Transverse colon (tissue), 3 donors: ENCODE data around the gene APELA.

Experiments used
- CTCF ChIP-seq, 5 experiments: fragments of 200-600 bp in 3 of 5; fragments of 450-650 bp in 2 of 5; sonication (generic) in 3 of 5; IDR thresholded peaks; 1 replicate in 2 of 5; 2 replicates in 3 of 5; pipeline ENCODE4 v1.5.1; 2016 to 2017; ENCODE audit warnings: antibody characterized with exemption in 5 of 5, inconsistent platforms in 3 of 5, mild to moderate bottlenecking in 2 of 5, moderate library complexity in 1 of 5
- POLR2A ChIP-seq: fragments of 450-650 bp; IDR thresholded peaks from one replicate; pipeline ENCODE4 v1.6.1; 2016; ENCODE audit warnings: antibody characterized with exemption, mild to moderate bottlenecking, moderate library complexity

- no peak for TF ChIP-seq CTCF (IDR thresholded peaks at IDR 0.05)
- no peak for TF ChIP-seq POLR2A
Observed at GRCh38 chr4:164904336-164904735, 27.4 kb downstream of the APELA start.
